Endothelial cell of umbilical vein (primary cell): Measurements from ENCODE around the gene NRXN3. TPM values are rescaled to one million over a fixed set of nuclear protein-coding genes. Genes with fewer than 3 reads are reported as not detected.

Source experiments
- BruUV-seq: library from RNA; stranded (reverse); fragments of 400-500 nt; replicated peaks from 2 replicates; lab custom pipeline; 2021; lab: Mats Ljungman, UMichigan
- CTCF ChIA-PET: fragments of 300-600, 350-600 bp; sonication (Branson Sonifier 250); formaldehyde crosslinking; loops from one replicate; lab custom pipeline; 2021; ENCODE audit warnings: antibody characterized with exemption, inconsistent platforms; lab: Charles Lee
- POLR2A ChIA-PET: fragments of 300-600, 350-600 bp; sonication (Branson Sonifier 250); formaldehyde crosslinking; loops from one replicate; lab custom pipeline; 2021; ENCODE audit warnings: antibody characterized with exemption, inconsistent platforms; lab: Charles Lee
- DNase-seq: peaks from one replicate; pipeline ENCODE4 v3.0.0-alpha.2; 2011; ENCODE audit warnings: low read depth, low spot score
- FAIRE-seq: peaks from 2 replicates; lab custom pipeline; 2011; peaks lifted over from hg19 to GRCh38; lab: Jason Lieb, UNC
- H2AFZ ChIP-seq: 2 replicates; pipeline ENCODE4 v1.6.0; 2012; ENCODE audit warnings: low read depth, low read length, control low read depth, inconsistent platforms
- H3K27ac ChIP-seq: 2 replicates; pipeline ENCODE4 v1.5.1; 2011; ENCODE audit warnings: low read depth, mild to moderate bottlenecking, control low read depth, low read length, moderate library complexity; ENCODE audit not compliant: insufficient read depth
- H3K27me3 ChIP-seq, 2 experiments: 2 replicates each; pipeline versions ENCODE4 v1.6.0 to v1.6.1; 2011; ENCODE audit warnings: low read length in 2 of 2, mixed read lengths in 1 of 2; ENCODE audit not compliant: control insufficient read depth in 2 of 2, insufficient read depth in 2 of 2
- H3K36me3 ChIP-seq, 2 experiments: 2 replicates in 1 of 2; 3 replicates in 1 of 2; pipeline ENCODE4 v1.5.1; 2011; ENCODE audit warnings: low read length in 2 of 2, mild to moderate bottlenecking in 1 of 2, moderate library complexity in 1 of 2; ENCODE audit not compliant: control insufficient read depth in 2 of 2, insufficient read depth in 2 of 2; ENCODE audit errors: extremely low read depth in 1 of 2
- H3K4me1 ChIP-seq: 3 replicates; pipeline ENCODE4 v1.5.1; 2011; ENCODE audit warnings: mild to moderate bottlenecking, low read length; ENCODE audit not compliant: control insufficient read depth, insufficient read depth; ENCODE audit errors: extremely low read depth
- H3K4me2 ChIP-seq: 2 replicates; pipeline ENCODE4 v1.6.1; 2011; ENCODE audit warnings: low read length, control low read depth, mixed read lengths; ENCODE audit not compliant: insufficient read depth
- H3K4me3 ChIP-seq, 3 experiments: fragments of 200-600 bp in 1 of 3; sonication (generic), shearing (Covaris generic) in 1 of 3; replicated peaks in 1 of 3; 2 replicates each; pipeline ENCODE4 v1.5.1; 2011 to 2016; ENCODE audit warnings: control low read depth in 3 of 3, low read length in 3 of 3, mild to moderate bottlenecking in 2 of 3, inconsistent platforms in 1 of 3, low read depth in 1 of 3, moderate library complexity in 1 of 3; ENCODE audit not compliant: insufficient read depth in 1 of 3
- H3K79me2 ChIP-seq: 2 replicates; pipeline ENCODE4 v1.6.0; 2012; ENCODE audit warnings: low read length, inconsistent platforms; ENCODE audit not compliant: control insufficient read depth, insufficient read depth
- H3K9ac ChIP-seq: replicated peaks from 2 replicates; pipeline ENCODE3; 2011; ENCODE audit warnings: low read length, control low read depth; ENCODE audit not compliant: insufficient read depth; ENCODE audit errors: extremely low read depth
- H3K9me1 ChIP-seq: replicated peaks from 3 replicates; pipeline ENCODE4 v1.6.0; 2011; ENCODE audit warnings: mild to moderate bottlenecking, low read length; ENCODE audit not compliant: control insufficient read depth, insufficient read depth; ENCODE audit errors: extremely low read depth
- H3K9me3 ChIP-seq: replicated peaks from 2 replicates; pipeline ENCODE4 v1.5.1; 2012; ENCODE audit warnings: low read length, inconsistent platforms; ENCODE audit not compliant: control insufficient read depth, insufficient read depth
- H4K20me1 ChIP-seq: replicated peaks from 2 replicates; pipeline ENCODE3; 2011; ENCODE audit warnings: mild to moderate bottlenecking, low read length; ENCODE audit not compliant: control insufficient read depth, insufficient read depth; ENCODE audit errors: extremely low read depth
- CTCF ChIP-seq, 2 donors: IDR thresholded peaks; 1 replicate in 1 of 2; 2 replicates in 1 of 2; pipeline ENCODE4 v1.5.1; 2011; ENCODE audit warnings: low read length in 2 of 2, mild to moderate bottlenecking in 2 of 2, moderate library complexity in 2 of 2, control low read depth in 1 of 2, inconsistent platforms in 1 of 2, low read depth in 1 of 2; ENCODE audit not compliant: insufficient read depth in 1 of 2; ENCODE audit errors: extremely low read depth in 1 of 2
- EZH2 ChIP-seq: IDR thresholded peaks from 2 replicates; pipeline ENCODE4 v1.6.1; 2012; ENCODE audit warnings: borderline replicate concordance, low read depth, mild to moderate bottlenecking, moderate library complexity, low read length, inconsistent platforms; ENCODE audit not compliant: severe bottlenecking
- FOS ChIP-seq: IDR thresholded peaks from 2 replicates; pipeline ENCODE4 v1.6.1; 2011; ENCODE audit warnings: mild to moderate bottlenecking, low read length, moderate library complexity, borderline replicate concordance; ENCODE audit not compliant: insufficient read depth
- GATA2 ChIP-seq: IDR thresholded peaks from 2 replicates; pipeline ENCODE4 v1.7.0; 2011; ENCODE audit warnings: low read depth, mild to moderate bottlenecking, moderate library complexity, mixed read lengths, low read length; ENCODE audit not compliant: insufficient read length, insufficient read depth
- JUN ChIP-seq: IDR thresholded peaks from 2 replicates; pipeline ENCODE4 v1.6.1; 2011; ENCODE audit warnings: borderline replicate concordance, low read depth; ENCODE audit not compliant: insufficient read length, insufficient read depth
- MAX ChIP-seq: IDR thresholded peaks from 2 replicates; pipeline ENCODE4 v1.6.1; 2011; ENCODE audit not compliant: insufficient read depth, insufficient read length
- MYC ChIP-seq: IDR thresholded peaks from one replicate; pipeline ENCODE4 v1.6.1; 2011; ENCODE audit warnings: mild to moderate bottlenecking, low read depth, low read length
- POLR2A ChIP-seq: IDR thresholded peaks from 2 replicates; pipeline ENCODE4 v1.6.1; 2012; ENCODE audit warnings: low read depth, mild to moderate bottlenecking, control low read depth, low read length
- POLR2AphosphoS5 ChIP-seq: IDR thresholded peaks from 2 replicates; pipeline ENCODE4 v1.6.1; 2012; ENCODE audit warnings: low read depth, mild to moderate bottlenecking, control low read depth, low read length, moderate library complexity; ENCODE audit not compliant: insufficient read depth
- dilution Hi-C: fragments of 300-500 bp; cut with MboI; formaldehyde crosslinking; loops from one replicate; pipeline ENCODE4 v1.15.0; 2019; ENCODE audit warnings: low sequenced_read_pairs; ENCODE audit not compliant: extremely low pct_ligation_motif_present
- intact Hi-C: fragments of 100-400 bp; cut with micrococcal nuclease; formaldehyde crosslinking; loops from one replicate; pipeline ENCODE4 v1.10.0; 2022
- polyA plus RNA-seq, 4 experiments: library from polyadenylated mRNA; depleted of rRNA in 3 of 4; stranded (reverse) in 3 of 4; unstranded in 1 of 4; fragments of >200 nt; gene quantifications; 2 replicates each; pipeline versions ENCODE4 v1.2.1 to v1.2.3, GENCODE V29; 2011 to 2012; ENCODE audit warnings: missing spikeins in 1 of 4
- total RNA-seq: library from RNA; stranded (reverse); gene quantifications from 2 replicates; pipeline ENCODE4 v1.2.3, GENCODE V29; 2021

Gene NRXN3
- total and polyA plus RNA-seq, 2 donors (not counting 3 experiments of a cell fraction or from before 2014, with no cell fraction given): 0.72 to 4.2 TPM

DNA sequence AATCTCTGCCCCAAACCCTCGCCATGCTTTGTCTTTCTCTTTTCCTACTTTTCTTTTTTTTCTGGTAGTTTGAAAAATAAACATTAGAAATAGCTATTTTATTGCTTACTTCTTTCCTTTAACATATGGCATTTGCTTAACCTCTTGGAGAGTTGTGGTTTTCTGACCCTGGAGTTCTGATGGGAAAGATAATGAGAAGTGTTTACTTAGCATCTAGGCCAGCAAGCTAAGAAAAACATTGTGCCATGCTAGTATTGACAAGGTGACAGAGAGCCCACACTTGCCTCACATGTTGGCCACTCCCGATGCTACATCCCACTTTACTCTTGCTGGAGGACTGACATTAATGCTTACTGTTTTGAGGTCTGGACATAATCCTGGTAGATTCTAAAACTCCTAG lies 1154.9 kb downstream of the NRXN3 start:
- dilution Hi-C loops: no loop called here
- Histone ChIP-seq H3K79me2 (no peaks in the 10 kb centered on the region), H3K27me3 (peaks cover 0 to 2% of the 10 kb centered on the region in 2 experiments), H3K4me2 (no peak overlapping the region), H3K36me3 (no peaks in the 10 kb centered on the region), H3K9me3 (no peaks in the 10 kb centered on the region), H2AFZ (no peak overlapping the region), H3K4me1 (no peaks in the 10 kb centered on the region), H3K9me1 (no peaks in the 10 kb centered on the region), H4K20me1 (no peaks in the 10 kb centered on the region), H3K27ac (no peak overlapping the region), H3K9ac (no peak overlapping the region), H3K4me3 (no peak overlapping the region)
- DNase-seq (no peak), FAIRE-seq (no peak)
- no TSS peak for BruUV-seq
- TF ChIP-seq FOS (no peak), JUN (no peak), GATA2 (no peak), CTCF (IDR thresholded peaks at IDR 0.05; ENCODE audit: extremely low read depth in 1 of 2, insufficient read depth in 1 of 2, low read depth in 1 of 2, low read length in 2 of 2) (no peak), POLR2A (no peak), MYC (no peak)
- intact Hi-C loops: no loop called here
- POLR2A ChIA-PET: no interaction called here
- CTCF ChIA-PET: interaction anchor here (0.6 to 1.5 kb wide), 3 partner anchors 39 to 391 kb away, joined by 3 to 6 read pairs (median 3); no protein-coding TSS in a partner anchor

GRCh38 chr14:79325557-79325956 lies 1155.4 kb downstream of the NRXN3 start:
- ChIA-PET CTCF (interaction anchor here (0.7 to 1.5 kb wide), 2 partner anchors 365 to 392 kb away, joined by 3 to 6 read pairs; no protein-coding TSS in a partner anchor), POLR2A (no interaction called here)
- Histone ChIP-seq H3K9me1 (no peaks in the 10 kb centered on the region), H3K9ac (no peak overlapping the region), H2AFZ (no peak overlapping the region), H3K36me3 (no peaks in the 10 kb centered on the region), H3K27me3 (peaks cover 0 to 2% of the 10 kb centered on the region in 2 experiments), H4K20me1 (no peaks in the 10 kb centered on the region), H3K4me2 (no peak overlapping the region), H3K79me2 (no peaks in the 10 kb centered on the region), H3K4me3 (no peak overlapping the region), H3K4me1 (no peaks in the 10 kb centered on the region), H3K27ac (no peak overlapping the region), H3K9me3 (no peaks in the 10 kb centered on the region)
- no peak for TF ChIP-seq GATA2
- TF ChIP-seq POLR2AphosphoS5: no peak
- no peak for TF ChIP-seq JUN
- TF ChIP-seq MYC: no peak
- no peak for TF ChIP-seq POLR2A
- no peak for TF ChIP-seq EZH2
- TF ChIP-seq MAX: no peak
- TF ChIP-seq CTCF (IDR thresholded peaks at IDR 0.05; ENCODE audit: extremely low read depth in 1 of 2, insufficient read depth in 1 of 2, low read depth in 1 of 2, low read length in 2 of 2): no peak
- dilution Hi-C loops (no loop called here), intact Hi-C loops (no loop called here)
- FAIRE-seq: no peak
- no peak for DNase-seq
- BruUV-seq: no TSS peak
